Fibroblast of villous mesenchyme (primary cell): ENCODE data around the gene CRNKL1. TPM values are rescaled to one million over a fixed set of nuclear protein-coding genes. Genes with fewer than 3 reads are reported as not detected.
A peak's percentile ranks its signal among the peaks of the same experiment; 100 is the strongest.
"Not testable (repeated sequence)": the region's sequence is repeated elsewhere in the genome, so short reads cannot be mapped to it uniquely, and the experiment has no call there.

Source experiments
- DNase-seq: peaks from one replicate; pipeline ENCODE4 v3.0.0-alpha.2; 2010; ENCODE audit warnings: low read depth
- H3K4me3 ChIP-seq: 2 replicates; pipeline ENCODE4 v1.5.1; 2011; ENCODE audit warnings: low read depth, mild to moderate bottlenecking, low read length
- total RNA-seq: library from RNA; depleted of rRNA; stranded (reverse); fragments of >200 nt; gene quantifications from 2 replicates; pipeline ENCODE4 v1.2.3, GENCODE V29; 2012
- TF ChIP-seq, protein P1 (sequence below): IDR thresholded peaks from 2 replicates; pipeline ENCODE4 v1.5.1; 2012; ENCODE audit warnings: low read depth, mild to moderate bottlenecking, low read length; ENCODE audit not compliant: insufficient read depth

CRNKL1 gene
- total RNA-seq, 1 donor: 31.1 TPM

DNA sequence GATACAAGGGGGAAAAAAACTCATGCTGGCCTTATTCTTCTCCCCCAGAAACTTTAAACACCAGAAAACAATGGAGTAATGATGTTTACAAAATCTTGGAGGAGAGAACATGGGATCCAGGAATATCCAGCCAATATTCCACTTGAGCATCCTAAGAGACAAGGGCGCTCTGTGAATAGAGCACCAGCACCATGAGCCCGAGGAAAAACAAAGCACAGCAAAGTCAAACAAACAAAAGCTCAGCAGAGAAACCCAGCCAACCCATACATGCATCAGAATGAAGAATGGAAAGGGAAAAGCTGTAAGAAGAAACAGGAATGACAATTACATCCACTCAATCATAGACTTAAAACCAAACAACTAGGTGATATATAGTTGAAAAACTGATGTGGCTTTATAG, 39.7 kb downstream of the CRNKL1 start:
- no peak for DNase-seq
- TF ChIP-seq, protein P1, sequence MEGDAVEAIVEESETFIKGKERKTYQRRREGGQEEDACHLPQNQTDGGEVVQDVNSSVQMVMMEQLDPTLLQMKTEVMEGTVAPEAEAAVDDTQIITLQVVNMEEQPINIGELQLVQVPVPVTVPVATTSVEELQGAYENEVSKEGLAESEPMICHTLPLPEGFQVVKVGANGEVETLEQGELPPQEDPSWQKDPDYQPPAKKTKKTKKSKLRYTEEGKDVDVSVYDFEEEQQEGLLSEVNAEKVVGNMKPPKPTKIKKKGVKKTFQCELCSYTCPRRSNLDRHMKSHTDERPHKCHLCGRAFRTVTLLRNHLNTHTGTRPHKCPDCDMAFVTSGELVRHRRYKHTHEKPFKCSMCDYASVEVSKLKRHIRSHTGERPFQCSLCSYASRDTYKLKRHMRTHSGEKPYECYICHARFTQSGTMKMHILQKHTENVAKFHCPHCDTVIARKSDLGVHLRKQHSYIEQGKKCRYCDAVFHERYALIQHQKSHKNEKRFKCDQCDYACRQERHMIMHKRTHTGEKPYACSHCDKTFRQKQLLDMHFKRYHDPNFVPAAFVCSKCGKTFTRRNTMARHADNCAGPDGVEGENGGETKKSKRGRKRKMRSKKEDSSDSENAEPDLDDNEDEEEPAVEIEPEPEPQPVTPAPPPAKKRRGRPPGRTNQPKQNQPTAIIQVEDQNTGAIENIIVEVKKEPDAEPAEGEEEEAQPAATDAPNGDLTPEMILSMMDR: no peak

GRCh38 chr20:20010639-20011500, 41.4 kb downstream of the CRNKL1 start:
- DNase-seq: peak; percentile 93
- TF ChIP-seq, protein P1: no peak
- H3K4me3 ChIP-seq: peak overlapping the region; percentile 21

More for the DNA sequence above, 39.7 kb downstream of the CRNKL1 start:
- H3K4me3 ChIP-seq: no peak overlapping the region

GRCh38 chr20:20009784-20010253, 42.4 kb downstream of the CRNKL1 start:
- no peak for DNase-seq
- TF ChIP-seq, protein P1: no peak
- no peak overlapping the region for H3K4me3 ChIP-seq

DNA sequence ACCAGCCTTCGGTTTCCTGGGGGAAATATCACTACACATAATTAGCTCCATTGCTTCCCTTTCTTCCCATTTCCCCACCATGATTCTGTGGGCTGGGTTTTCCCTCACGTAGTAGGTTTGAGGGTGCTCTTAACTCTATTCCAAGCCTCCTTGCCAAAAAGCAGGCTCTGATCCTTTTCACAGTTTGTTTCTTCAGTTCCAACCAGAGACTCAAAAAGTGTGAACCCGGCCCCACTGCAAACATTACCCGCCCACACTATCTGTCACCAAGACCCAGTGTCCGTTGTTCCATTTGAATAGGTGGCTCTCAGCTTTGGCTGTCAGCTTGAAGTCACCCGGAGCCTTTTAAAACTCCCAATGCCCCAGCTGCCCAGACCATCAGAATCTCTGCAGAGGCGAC, 46.9 kb downstream of the CRNKL1 start:
- TF ChIP-seq, protein P1: no peak

GRCh38 chr20:20003955-20004322, 48.3 kb downstream of the CRNKL1 start:
- DNase-seq: peak; percentile 40
- not testable (repeated sequence) for H3K4me3 ChIP-seq

More for the DNA sequence above, 46.9 kb downstream of the CRNKL1 start:
- no peak for DNase-seq
- no peak overlapping the region for H3K4me3 ChIP-seq

GRCh38 chr20:20003031-20003954, 49.0 kb downstream of the CRNKL1 start:
- TF ChIP-seq, protein P1: no peak
- DNase-seq: peak; percentile 71
- no peak overlapping the region for H3K4me3 ChIP-seq
